K562 (cell line): ENCODE results near the gene RIIAD1. TPM values are rescaled to one million over a fixed set of nuclear protein-coding genes. Genes with fewer than 3 reads are reported as not detected.

Experiments
- ARID1B ChIP-seq: fragments of 450-650 bp; IDR thresholded peaks from 2 replicates; pipeline ENCODE4 v1.6.1; 2016; ENCODE audit warnings: antibody characterized with exemption, mild to moderate bottlenecking, inconsistent platforms
- ATF4 ChIP-seq: fragments of 450-650 bp; formaldehyde crosslinking; IDR thresholded peaks from 2 replicates; pipeline ENCODE4 v1.4.0; 2022; ENCODE audit warnings: mild to moderate bottlenecking, moderate library complexity
- CTBP1 ChIP-seq: fragments of 450-650 bp; IDR thresholded peaks from 2 replicates; pipeline ENCODE4 v1.6.1; 2016; ENCODE audit warnings: borderline replicate concordance
- CXXC5 ChIP-seq: fragments of 250-450 bp; sonication (Bioruptor Pico); IDR thresholded peaks from 2 replicates; pipeline ENCODE4 v1.8.0; 2022; ENCODE audit warnings: inconsistent platforms, mild to moderate bottlenecking, moderate library complexity
- E2F6 ChIP-seq, 2 experiments: IDR thresholded peaks; 2 replicates each; pipeline ENCODE4 v1.6.1; 2011; ENCODE audit warnings: borderline replicate concordance in 1 of 2, control low read depth in 1 of 2, low read depth in 1 of 2, low read length in 1 of 2, mild to moderate bottlenecking in 1 of 2, mixed read lengths in 1 of 2, moderate library complexity in 1 of 2; ENCODE audit not compliant: insufficient read depth in 1 of 2, insufficient read length in 1 of 2, poor library complexity in 1 of 2, severe bottlenecking in 1 of 2; ENCODE audit errors: extremely low read depth in 1 of 2
- EP300 ChIP-seq: IDR thresholded peaks from 2 replicates; pipeline ENCODE4 v1.6.1; 2012; ENCODE audit warnings: low read length, improper control_type of control experiment
- GATA2 ChIP-seq: sonication (generic); formaldehyde crosslinking; IDR thresholded peaks from 2 replicates; pipeline ENCODE4 v1.4.0; 2020; ENCODE audit warnings: mild to moderate bottlenecking, missing genetic modification reagents
- HMBOX1 ChIP-seq: sonication (generic); IDR thresholded peaks from 2 replicates; pipeline ENCODE4 v1.6.1; 2016
- L3MBTL2 ChIP-seq: fragments of 450-650 bp; IDR thresholded peaks from 2 replicates; pipeline ENCODE4 v1.6.1; 2016; ENCODE audit warnings: mild to moderate bottlenecking, moderate library complexity
- MBD2 ChIP-seq: sonication (generic); IDR thresholded peaks from 2 replicates; pipeline ENCODE4 v1.6.1; 2016; ENCODE audit warnings: low read depth, borderline replicate concordance
- MCM2 ChIP-seq: fragments of 450-650 bp; IDR thresholded peaks from 2 replicates; pipeline ENCODE4 v1.6.1; 2017; ENCODE audit warnings: low read depth, mild to moderate bottlenecking
- MNT ChIP-seq, 2 experiments: fragments of 450-650 bp; conservative IDR thresholded peaks; 2 replicates each; pipeline ENCODE4 v1.6.1; 2017; ENCODE audit warnings: mild to moderate bottlenecking in 2 of 2, moderate library complexity in 2 of 2
- NCOR1 ChIP-seq: fragments of 450-650 bp; IDR thresholded peaks from 2 replicates; pipeline ENCODE4 v1.6.1; 2016; ENCODE audit warnings: mild to moderate bottlenecking, moderate library complexity
- NEUROD1 ChIP-seq: fragments of 150-350 bp; IDR thresholded peaks from 2 replicates; pipeline ENCODE4 v1.6.1; 2014; ENCODE audit warnings: borderline replicate concordance, low read length, low read depth; ENCODE audit not compliant: partially characterized antibody
- RCOR1 ChIP-seq, 2 experiments: IDR thresholded peaks; 2 replicates each; pipeline ENCODE4 v1.6.1; 2012; ENCODE audit warnings: low read depth in 2 of 2, low read length in 2 of 2, borderline replicate concordance in 1 of 2, improper control_type of control experiment in 1 of 2
- SMAD4 ChIP-seq: fragments of 250-450 bp; sonication (Bioruptor Pico); conservative IDR thresholded peaks from 2 replicates; pipeline ENCODE4 v1.8.0; 2021; ENCODE audit warnings: inconsistent platforms, mild to moderate bottlenecking, moderate library complexity
- SMARCC2 ChIP-seq: fragments of 450-650 bp; IDR thresholded peaks from 2 replicates; pipeline ENCODE4 v1.6.1; 2017; ENCODE audit warnings: antibody characterized with exemption, moderate library complexity, mild to moderate bottlenecking, low read depth
- TBL1XR1 ChIP-seq, 2 experiments: IDR thresholded peaks; 2 replicates each; pipeline ENCODE4 v1.6.1; 2012; ENCODE audit warnings: improper control_type of control experiment in 2 of 2, low read length in 2 of 2, mild to moderate bottlenecking in 1 of 2
- TCF3 ChIP-seq: sonication (generic); formaldehyde crosslinking; IDR thresholded peaks from 2 replicates; pipeline ENCODE4 v1.4.0; 2020; ENCODE audit warnings: mild to moderate bottlenecking, missing genetic modification reagents
- TEAD1 ChIP-seq, 2 experiments: fragments of 450-650 bp in 1 of 2; sonication (generic) in 1 of 2; formaldehyde crosslinking; IDR thresholded peaks; 2 replicates each; pipeline versions ENCODE4 v1.4.0 to v1.8.0; 2020 to 2022; ENCODE audit warnings: mild to moderate bottlenecking in 2 of 2, missing genetic modification reagents in 1 of 2
- ZNF561 ChIP-seq: fragments of 450-650 bp; formaldehyde crosslinking; conservative IDR thresholded peaks from 2 replicates; pipeline ENCODE4 v1.4.0; 2020; ENCODE audit warnings: mild to moderate bottlenecking, moderate library complexity
- polyA plus RNA-seq, 8 experiments: library from polyadenylated mRNA; depleted of rRNA in 4 of 8; stranded (reverse) in 5 of 8; unstranded in 3 of 8; fragments of >200 nt; fragmentation: Nextera tagmentation in 2 of 8; fragmentation: Illumina TruSeq in 1 of 8; extraction: Ambion mirVana in 2 of 8; extraction: Trizol in 1 of 8; gene quantifications; 2 replicates each; pipeline versions ENCODE4 v1.2.1 to v1.2.3, GENCODE V29; 2011 to 2014; ENCODE audit warnings: inconsistent platforms in 1 of 8, missing spikeins in 1 of 8
- total RNA-seq, 7 experiments: library from RNA; depleted of rRNA in 6 of 7; stranded (reverse); fragments of >200 nt in 6 of 7; fragmentation: Illumina TruSeq in 2 of 7; extraction: Trizol in 2 of 7; gene quantifications; 2 replicates each; pipeline versions ENCODE4 v1.2.1 to v1.2.3, GENCODE V29; 2011 to 2021; ENCODE audit warnings: low replicate concordance in 1 of 7

The RIIAD1 gene
- total and polyA plus RNA-seq, 9 of the 15 experiments (the other 6 are each of a cell fraction or from before 2014, with no cell fraction given) = not detected

- peak; percentile 97 for TF ChIP-seq CTBP1
- TF ChIP-seq ARID1B = peak; percentile 93
- TF ChIP-seq GATA2 = peak; percentile 74
- peak; percentile 88 for TF ChIP-seq TCF3
- TF ChIP-seq RCOR1 (IDR thresholded peaks at IDR 0.05; ENCODE audit: borderline replicate concordance in 1 of 2, low read depth in 2 of 2, low read length in 2 of 2) = peak; percentile 70 to 94; a peak in 3 of 4 replicates
- TF ChIP-seq ATF4 (CRISPR knock-in tag) = no peak
- peak; percentile 63; the same call in 1 of the 2 replicates for TF ChIP-seq SMAD4
- TF ChIP-seq SMARCC2 = peak; percentile 49; the same call in 1 of the 2 replicates
- TF ChIP-seq ZNF561 = no peak
- 0 out of 2 replicates have a peak, but pooled peaks have one; percentile 48 for TF ChIP-seq MBD2
- TF ChIP-seq MNT (conservative IDR thresholded peaks at IDR 0.05) = peak in 1 of 2 experiments; percentile 60; a peak in 2 of 4 replicates
- peak; percentile 89 for TF ChIP-seq NCOR1
- peak in 1 of 2 experiments; percentile 70; a peak in 1 of 4 replicates for TF ChIP-seq TBL1XR1 (IDR thresholded peaks at IDR 0.05; ENCODE audit: low read length in 2 of 2)
- peak in 1 of 2 experiments; percentile 58; a peak in 1 of 4 replicates for TF ChIP-seq TEAD1 (CRISPR knock-in tag; IDR thresholded peaks at IDR 0.05)
- TF ChIP-seq MCM2 = no peak
- TF ChIP-seq E2F6 (IDR thresholded peaks at IDR 0.05; ENCODE audit: borderline replicate concordance in 1 of 2, extremely low read depth in 1 of 2, insufficient read depth in 1 of 2, insufficient read length in 1 of 2, low read depth in 1 of 2, low read length in 1 of 2, poor library complexity in 1 of 2, severe bottlenecking in 1 of 2) = no peak
- TF ChIP-seq HMBOX1 = peak; percentile 92
- TF ChIP-seq NEUROD1 = peak; percentile 27
- peak; percentile 37; the same call in 1 of the 2 replicates for TF ChIP-seq L3MBTL2
- peak; percentile 52 for TF ChIP-seq CXXC5
- TF ChIP-seq EP300 = peak; percentile 81; the same call in 1 of the 2 replicates
Measured at GRCh38 chr1:151774256-151774922, 53.1 kb downstream of the RIIAD1 start (continued).
